GM11168 (cell line): ENCODE data around the gene RNF103.

Experiments used
- in situ Hi-C: fragments of 300-500 bp; cut with MboI; formaldehyde crosslinking; loops from one replicate; pipeline ENCODE4 v1.12.0; 2022; ENCODE audit warnings: low sequenced_read_pairs; ENCODE audit not compliant: unreplicated experiment

The RNF103 gene

DNA sequence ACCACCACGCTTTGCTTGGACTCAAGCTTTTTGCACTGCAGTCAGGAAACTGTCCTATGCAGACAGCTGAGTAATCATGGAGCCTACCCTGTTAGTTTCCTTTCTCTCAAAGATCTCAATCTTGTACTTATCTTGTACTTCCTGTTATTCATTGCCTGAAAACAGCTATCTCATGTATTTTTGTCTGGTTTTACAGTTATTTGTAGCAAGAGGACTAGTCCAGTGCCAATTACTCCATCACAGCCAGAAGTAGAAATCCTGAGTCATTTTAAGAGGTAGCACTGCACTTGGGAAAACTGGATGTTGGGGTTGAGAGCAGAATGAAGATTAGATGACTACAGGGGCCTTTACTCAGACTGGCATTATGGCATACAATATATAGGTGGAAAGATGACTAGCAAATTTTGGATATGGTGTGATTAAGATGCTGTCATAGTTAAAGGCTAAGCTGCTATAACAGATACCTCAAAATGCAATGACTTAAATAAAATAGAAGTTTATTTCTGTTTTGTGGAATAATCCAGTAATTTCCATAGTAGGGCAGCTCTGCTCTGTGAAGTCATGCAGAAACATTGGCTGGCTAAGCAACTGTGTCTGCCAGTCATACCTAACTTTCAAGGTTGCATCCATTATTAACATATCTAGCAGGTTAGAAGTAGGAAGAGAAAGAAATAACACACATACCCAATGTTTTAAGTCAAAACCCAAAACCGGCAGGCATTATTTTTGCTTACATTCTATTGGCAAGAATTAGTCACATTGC, 39.3 kb downstream of the RNF103 start:
- in situ Hi-C loops: no loop called here

DNA sequence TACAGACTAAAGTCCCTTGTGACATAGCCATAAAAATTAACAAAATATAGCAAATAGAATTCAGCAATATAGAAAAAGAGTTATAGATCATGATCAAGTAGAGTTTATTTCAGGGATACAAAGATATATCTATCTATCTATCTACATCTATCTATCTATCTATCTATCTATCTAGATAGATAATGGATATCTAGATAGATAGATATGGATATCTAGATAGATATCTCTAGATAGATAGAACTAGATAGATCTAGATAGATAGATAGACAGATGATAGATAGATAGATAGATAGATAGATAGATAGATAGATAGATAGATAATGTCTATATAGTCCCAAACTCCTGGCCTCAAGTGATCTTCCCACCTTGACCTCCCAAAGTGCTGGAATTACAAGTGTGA, 43.1 kb downstream of the RNF103 start:
- in situ Hi-C loops: no loop called here

DNA sequence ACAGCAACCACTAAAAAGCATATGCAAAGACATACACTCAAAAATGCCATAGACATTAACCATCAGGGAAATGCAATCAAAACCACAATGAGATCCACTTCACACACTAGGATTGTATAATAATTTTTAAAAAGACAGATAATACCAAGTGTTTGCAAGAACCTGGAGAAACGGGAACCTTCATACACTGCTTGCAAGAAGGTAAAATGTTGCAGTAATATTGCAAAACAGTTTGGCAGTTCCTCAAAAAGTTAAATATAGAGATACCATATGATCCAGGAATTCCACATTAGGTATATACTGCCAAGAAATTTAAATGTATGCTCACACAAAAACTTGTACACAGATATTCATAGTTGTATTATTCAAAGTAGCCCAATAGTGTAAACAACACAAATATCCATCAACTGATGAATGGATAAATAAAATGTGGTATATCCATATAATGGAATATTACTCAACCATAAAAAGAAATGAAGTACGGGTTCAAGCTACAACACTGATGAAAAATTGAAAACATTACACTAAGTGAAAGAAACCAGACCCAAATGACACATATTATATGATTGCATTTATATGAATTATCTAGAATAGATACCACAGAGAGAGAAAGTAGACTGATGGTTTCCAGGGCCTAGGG, 45.7 kb downstream of the RNF103 start:
- in situ Hi-C loops: no loop called here

DNA sequence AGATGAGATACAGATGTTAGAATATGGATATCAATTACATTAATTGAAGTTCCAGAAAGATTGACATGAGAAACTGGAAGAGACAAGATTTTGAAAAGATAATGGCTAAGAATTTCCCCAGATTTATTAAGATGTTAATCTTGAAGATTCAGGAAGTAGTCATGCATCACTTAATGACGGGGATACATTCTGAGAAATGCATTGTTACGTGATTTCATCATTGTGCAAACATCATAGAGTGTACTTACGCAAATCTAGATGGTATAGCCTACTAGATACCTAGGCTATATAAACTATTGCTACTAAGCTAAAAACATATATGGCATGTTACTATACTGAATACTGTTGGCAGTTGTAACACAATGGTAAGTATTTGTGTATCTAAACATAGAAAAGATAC, 53.6 kb downstream of the RNF103 start:
- in situ Hi-C loops: no loop called here

DNA sequence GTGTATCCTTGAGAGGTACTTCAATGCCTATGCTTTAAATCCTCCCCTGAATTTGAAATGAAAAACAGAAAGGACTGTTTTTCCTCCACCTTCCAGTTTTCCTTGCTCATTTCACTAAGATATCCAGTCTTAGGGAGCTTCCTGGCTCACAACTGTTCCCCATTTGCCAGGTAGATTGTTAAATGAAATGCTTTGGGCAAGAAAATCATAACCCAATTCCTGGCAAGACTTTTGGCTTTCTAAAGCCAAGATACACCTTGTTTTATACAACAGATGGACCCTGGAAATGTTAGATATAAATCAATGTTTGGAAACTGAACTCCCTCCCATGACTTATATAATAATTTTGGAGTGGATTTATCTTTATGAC, 56.9 kb downstream of the RNF103 start:
- in situ Hi-C loops: no loop called here

DNA sequence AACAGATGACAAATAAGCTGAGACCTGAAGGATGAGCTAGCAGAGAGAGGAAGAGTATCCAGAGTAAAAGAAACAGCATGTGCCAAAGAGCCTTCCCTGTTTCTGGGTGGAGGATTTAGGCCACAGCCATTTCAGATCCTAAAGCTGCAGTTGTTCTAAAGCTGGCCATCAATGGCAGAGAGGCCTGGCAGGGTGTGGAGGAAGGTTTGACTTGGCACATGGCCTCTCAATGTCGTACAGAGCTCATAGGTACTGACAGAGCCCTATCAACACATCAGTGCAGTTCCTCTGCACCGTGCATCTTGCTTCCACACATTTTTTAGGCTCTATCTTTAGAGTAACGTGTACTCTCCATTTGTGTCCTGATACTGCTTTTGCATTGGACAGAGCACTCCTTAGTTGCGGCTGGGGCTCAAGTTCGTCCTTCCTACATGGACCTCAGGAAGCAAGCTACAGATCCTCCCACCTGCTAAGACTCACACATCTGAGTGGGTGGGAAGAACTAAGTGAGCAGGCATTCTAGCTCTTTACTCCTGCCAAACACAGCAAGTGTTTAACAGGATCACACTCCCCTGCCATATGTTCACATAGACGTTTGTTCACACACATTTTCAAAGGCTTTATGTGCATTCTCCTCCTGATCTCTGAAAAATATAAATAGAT, 57.4 kb downstream of the RNF103 start:
- in situ Hi-C loops: no loop called here

DNA sequence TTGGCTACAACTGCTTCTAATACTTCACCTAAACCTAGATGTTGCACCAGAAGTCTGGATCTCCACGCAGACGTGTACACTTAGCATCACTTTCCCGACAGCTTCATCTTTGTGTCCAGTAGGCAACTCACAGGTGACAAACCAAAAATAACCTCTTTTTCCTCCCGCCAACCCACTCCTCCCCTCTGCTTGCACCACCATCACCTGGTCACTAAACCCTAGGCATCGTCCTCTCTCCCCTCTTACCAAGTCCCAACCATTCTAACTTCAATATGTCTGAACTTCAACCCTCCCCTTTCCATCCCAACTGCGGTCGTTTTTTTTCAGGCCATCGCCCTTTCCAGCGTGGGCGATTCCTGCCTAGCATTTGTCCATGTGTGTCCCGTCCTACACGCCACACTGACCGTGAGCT, 60.0 kb downstream of the RNF103 start:
- in situ Hi-C loops: no loop called here

DNA sequence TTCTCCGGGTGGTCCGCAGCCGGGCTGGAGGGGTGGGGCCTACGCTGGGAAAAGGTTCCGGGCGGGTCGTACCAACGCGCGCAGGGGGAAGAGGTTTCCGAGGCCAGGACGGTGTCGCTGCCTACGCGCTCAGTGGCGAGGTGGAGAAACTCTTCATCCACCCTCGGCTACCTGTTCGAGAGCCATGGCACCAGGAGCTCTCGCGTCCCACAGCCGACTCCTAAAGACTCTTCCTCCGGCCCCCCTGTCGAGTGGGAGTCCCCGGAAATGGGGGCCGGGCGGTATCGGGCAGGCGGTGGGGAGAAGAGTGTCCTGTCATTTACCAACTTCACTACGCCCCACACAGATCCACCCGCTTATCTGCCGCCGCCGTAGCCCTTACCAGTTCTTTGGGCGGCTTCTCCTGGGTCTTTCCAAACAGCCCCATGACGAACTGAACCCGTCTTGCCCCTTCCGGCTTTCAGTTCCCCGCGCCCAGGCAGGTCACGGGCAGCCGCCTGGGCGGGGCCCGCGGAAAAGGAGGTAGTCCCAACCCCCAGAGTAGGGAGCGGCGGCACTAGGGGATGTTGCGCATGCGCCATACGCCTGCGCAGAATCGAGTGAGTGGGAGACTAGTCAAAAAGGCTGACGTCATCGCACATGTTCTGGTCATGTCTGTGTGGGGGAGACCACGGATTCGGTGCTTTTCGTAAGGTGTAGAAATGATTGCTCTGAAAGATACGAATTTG, 60.6 kb downstream of the RNF103 start, which contains the start of gene CHMP3:
Gene CHMP3 (minus strand): TSS at position 522 of the 728 bp plus-strand sequence. CDS start 95 bp downstream, at position 427.
- in situ Hi-C loops: no loop called here

DNA sequence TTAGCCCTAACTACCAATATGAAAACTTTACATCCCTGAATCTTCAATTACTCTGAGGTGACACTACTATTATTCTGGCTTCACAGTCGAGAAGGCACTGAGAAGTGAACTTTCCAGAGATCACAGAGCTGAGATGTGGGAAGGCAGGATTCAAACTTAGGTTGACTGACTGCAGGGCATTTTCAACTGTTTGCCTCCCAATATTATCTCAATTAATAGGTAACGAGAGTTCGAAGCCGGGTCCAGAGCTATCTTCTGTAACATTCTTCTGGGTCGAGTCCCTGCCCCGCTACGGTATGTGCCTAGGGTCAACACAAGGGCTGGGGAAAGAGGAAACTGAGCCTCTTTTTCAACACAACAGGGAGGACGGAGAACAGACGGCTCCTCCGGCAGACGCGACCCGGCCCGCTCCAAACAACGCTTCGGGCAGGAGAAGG, 61.2 kb downstream of the RNF103 start:
- in situ Hi-C loops: no loop called here

DNA sequence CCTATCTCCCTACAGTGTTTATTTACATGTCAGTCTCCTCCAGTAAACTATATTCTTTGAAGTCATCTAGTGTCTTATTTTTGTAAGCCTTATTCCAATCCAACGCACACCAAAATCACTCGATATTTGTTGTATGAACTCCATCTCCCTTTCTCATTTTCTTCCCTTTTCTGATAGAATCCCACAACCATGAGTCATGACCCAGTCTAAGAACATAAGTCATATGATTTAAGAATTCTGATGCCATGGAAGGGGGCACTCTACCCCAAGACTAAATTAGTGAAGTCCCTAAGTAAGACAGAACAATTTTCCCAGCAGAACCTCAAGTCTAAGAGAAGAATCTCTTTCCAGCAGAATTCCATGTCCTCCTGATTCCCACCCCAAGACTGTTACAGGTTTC, 65.8 kb downstream of the RNF103 start:
- in situ Hi-C loops: no loop called here

DNA sequence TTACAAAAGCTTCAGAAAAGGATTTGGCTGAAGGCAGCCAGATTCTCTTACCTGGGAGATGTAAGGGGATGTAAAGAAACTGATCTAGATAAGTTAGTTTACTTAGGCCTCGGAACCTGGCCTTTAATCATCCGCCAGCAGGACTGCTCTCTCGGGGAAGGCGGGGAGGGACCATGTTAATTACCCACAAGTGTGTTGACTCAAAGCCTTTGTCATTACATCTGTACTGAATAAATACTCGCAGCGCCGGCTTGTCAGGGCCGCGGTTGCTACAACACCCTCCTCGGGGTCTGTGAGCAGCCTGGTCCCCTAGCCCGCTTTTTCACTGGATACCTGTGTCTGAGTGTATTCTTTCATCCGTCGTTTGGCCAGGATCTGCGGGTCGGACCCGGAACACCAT, 67.2 kb downstream of the RNF103 start:
- in situ Hi-C loops: no loop called here
